Spinal cord (tissue), 10 donors: ENCODE measurements around the gene SLC2A9. TPM values are rescaled to one million over a fixed set of nuclear protein-coding genes. Genes with fewer than 3 reads are reported as not detected.
"Not testable (repeated sequence)": the region's sequence is repeated elsewhere in the genome, so short reads cannot be mapped to it uniquely, and the experiment has no call there.

Experiments
- DNase-seq, 6 donors: peaks; one replicate each; pipeline versions ENCODE4 v3.0.0 to v3.0.0-alpha.2; 2013 to 2015; ENCODE audit warnings: low spot score in 6 of 6, low read depth in 4 of 6
- H3K27ac ChIP-seq: one replicate; pipeline ENCODE4 v1.5.1; 2013; ENCODE audit warnings: low read depth, low read length, control low read depth
- H3K27me3 ChIP-seq: one replicate; pipeline ENCODE4 v1.6.1; 2013; ENCODE audit warnings: low read length; ENCODE audit not compliant: control insufficient read depth, insufficient read depth
- H3K36me3 ChIP-seq: one replicate; pipeline ENCODE4 v1.6.1; 2013; ENCODE audit warnings: low read length; ENCODE audit not compliant: control insufficient read depth, insufficient read depth
- H3K4me1 ChIP-seq: one replicate; pipeline ENCODE4 v1.6.1; 2013; ENCODE audit warnings: low read length; ENCODE audit not compliant: control insufficient read depth, insufficient read depth
- H3K4me3 ChIP-seq: one replicate; pipeline ENCODE4 v1.5.1; 2013; ENCODE audit warnings: low read depth, low read length, control low read depth
- H3K9me3 ChIP-seq: one replicate; pipeline ENCODE4 v1.6.1; 2013; ENCODE audit warnings: low read length; ENCODE audit not compliant: control insufficient read depth, insufficient read depth
- WGBS: methylation state at CpG from one replicate; pipeline ENCODE4 v1.1.5; 2013; ENCODE audit warnings: missing lambda C conversion rate; ENCODE audit not compliant: insufficient coverage; 5-methylcytosine and 5-hydroxymethylcytosine counted together
- polyA plus RNA-seq, 2 donors: library from polyadenylated mRNA; unstranded; fragments of 120-200 nt; gene quantifications; one replicate each; pipeline ENCODE4 v1.2.1, GENCODE V29; 2013; ENCODE audit not compliant: insufficient read length in 2 of 2
- total RNA-seq, 2 donors: library from RNA; depleted of rRNA in 1 of 2; stranded (reverse); fragments of 120-200 nt in 1 of 2; fragments of >200 nt in 1 of 2; gene quantifications; one replicate each; pipeline versions ENCODE4 v1.2.3 to v1.2.4, GENCODE V29; 2013 to 2014
- donor health status: healthy.

Gene SLC2A9
- total and polyA plus RNA-seq, 4 donors, result 2.0 to 4.4 (median 3.7) TPM

GRCh38 chr4:9808077-9808476 lies 213.2 kb downstream of the SLC2A9 start:
- Histone ChIP-seq H3K4me3 (no peak overlapping the region), H3K27me3 (no peaks in the 10 kb centered on the region), H3K27ac (no peak overlapping the region), H3K4me1 (no peaks in the 10 kb centered on the region), H3K36me3 (no peaks in the 10 kb centered on the region), H3K9me3 (no peaks in the 10 kb centered on the region)
- DNase-seq, result no peak
- 58% methylated on average over 1 of the region's 5 CpGs for WGBS

DNA sequence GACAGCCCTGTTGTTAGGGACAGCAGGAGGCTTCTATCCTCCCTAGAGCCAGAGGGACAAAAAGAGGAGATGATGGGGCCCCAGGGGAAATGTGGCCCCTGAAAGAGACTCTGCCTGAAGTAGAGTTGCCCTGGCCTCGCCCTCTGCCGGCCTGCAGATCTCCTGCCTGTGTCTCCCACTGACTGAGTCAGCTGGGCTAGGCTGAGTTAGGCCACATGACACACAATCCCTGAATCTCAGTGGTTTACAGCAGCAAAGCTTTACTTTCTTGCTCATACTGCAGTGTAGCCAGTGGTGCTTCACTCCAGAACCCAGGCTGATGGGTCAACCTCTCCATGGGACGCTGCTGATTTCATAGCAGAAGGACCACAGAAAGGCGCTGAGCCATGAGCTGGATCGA lies 216.4 kb downstream of the SLC2A9 start:
- no peak overlapping the region for H3K4me3 ChIP-seq
- H3K27ac ChIP-seq, result no peak overlapping the region
- no peaks in the 10 kb centered on the region for H3K27me3 ChIP-seq
- DNase-seq, result no peak
- H3K9me3 ChIP-seq, result no peaks in the 10 kb centered on the region
- 80% methylated on average over 5 of the region's 5 CpGs for WGBS
- H3K36me3 ChIP-seq, result no peaks in the 10 kb centered on the region
- peaks cover 12% of the 10 kb centered on the region for H3K4me1 ChIP-seq

GRCh38 chr4:9800848-9801247 lies 220.4 kb downstream of the SLC2A9 start:
- Histone ChIP-seq H3K4me3 (no peak overlapping the region), H3K27ac (no peak overlapping the region), H3K27me3 (no peaks in the 10 kb centered on the region), H3K9me3 (no peaks in the 10 kb centered on the region), H3K4me1 (peaks cover 12% of the 10 kb centered on the region), H3K36me3 (no peaks in the 10 kb centered on the region)
- DNase-seq, result peak; percentile 12 to 83 (median 40)
- WGBS, result 26% methylated on average over 3 of the region's 4 CpGs

- not testable (repeated sequence) for H3K27ac ChIP-seq, DNase-seq
- no CpG with 5 or more reads among the region's 2 CpGs for WGBS
These were observed 224.7 kb downstream of the SLC2A9 start for GRCh38 chr4:9796641-9797040.

DNA sequence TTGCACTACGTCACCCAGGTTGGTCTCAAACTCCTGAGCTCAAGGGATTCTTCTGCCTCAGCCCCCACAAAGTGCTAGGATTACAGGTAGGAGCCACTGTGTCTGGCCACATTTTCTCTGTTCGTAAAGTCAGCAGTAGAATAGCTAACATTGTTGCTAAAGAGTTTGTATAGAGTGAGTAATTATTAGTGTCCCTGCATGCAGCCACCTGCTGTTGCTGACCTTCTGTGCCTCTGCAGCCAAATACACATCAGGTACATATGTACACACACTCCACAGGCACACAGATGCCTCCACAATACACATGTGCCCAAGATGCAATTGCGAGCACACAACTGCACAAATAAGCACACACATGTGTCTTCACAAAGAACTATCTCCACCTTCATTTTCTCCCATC lies 228.9 kb downstream of the SLC2A9 start:
- Histone ChIP-seq H3K27me3 (no peaks in the 10 kb centered on the region), H3K4me3 (no peak overlapping the region), H3K36me3 (no peaks in the 10 kb centered on the region), H3K9me3 (no peaks in the 10 kb centered on the region), H3K4me1 (no peaks in the 10 kb centered on the region), H3K27ac (no peak overlapping the region)
- WGBS, result 86% methylated on average over 1 of the region's 3 CpGs
- DNase-seq, result no peak

More at GRCh38 chr4:9796641-9797040, 224.7 kb downstream of the SLC2A9 start:
- H3K36me3 ChIP-seq, H3K4me1 ChIP-seq, H3K4me3 ChIP-seq, H3K27me3 ChIP-seq, H3K9me3 ChIP-seq: not testable (repeated sequence)

- not testable (repeated sequence) for H3K27ac ChIP-seq, H3K9me3 ChIP-seq, H3K4me3 ChIP-seq, H3K36me3 ChIP-seq, DNase-seq
- Histone ChIP-seq H3K27me3 (peaks cover 12% of the 10 kb centered on the region), H3K4me1 (peaks cover 14% of the 10 kb centered on the region)
- 41% methylated on average over 4 of the region's 5 CpGs for WGBS
These were observed 235.4 kb downstream of the SLC2A9 start for GRCh38 chr4:9785891-9786290.

DNA sequence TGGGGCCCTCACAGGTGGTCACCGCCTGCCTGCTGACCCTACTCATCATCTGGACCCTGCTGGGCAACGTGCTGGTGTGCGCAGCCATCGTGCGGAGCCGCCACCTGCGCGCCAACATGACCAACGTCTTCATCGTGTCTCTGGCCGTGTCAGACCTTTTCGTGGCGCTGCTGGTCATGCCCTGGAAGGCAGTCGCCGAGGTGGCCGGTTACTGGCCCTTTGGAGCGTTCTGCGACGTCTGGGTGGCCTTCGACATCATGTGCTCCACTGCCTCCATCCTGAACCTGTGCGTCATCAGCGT lies 239.2 kb downstream of the SLC2A9 start:
- no peak for DNase-seq
- WGBS, result 50% methylated on average over 22 of the region's 22 CpGs
- no peak overlapping the region for H3K4me3 ChIP-seq
- H3K4me1 ChIP-seq, result peaks cover 14% of the 10 kb centered on the region
- H3K27ac ChIP-seq, result no peak overlapping the region
- peaks cover 14% of the 10 kb centered on the region for H3K27me3 ChIP-seq
- H3K9me3 ChIP-seq, result no peaks in the 10 kb centered on the region
- no peaks in the 10 kb centered on the region for H3K36me3 ChIP-seq

GRCh38 chr4:9781343-9782135 lies 239.8 kb downstream of the SLC2A9 start, which contains the start of gene DRD5:
DRD5 (plus strand) TSS chr4:9781634; CDS start chr4:9782030, 396 bp downstream.
- WGBS, result 2% methylated on average over 78 of the region's 78 CpGs
- Histone ChIP-seq H3K27me3 (peaks cover 14% of the 10 kb centered on the region), H3K36me3 (no peaks in the 10 kb centered on the region), H3K4me1 (peaks cover 14% of the 10 kb centered on the region), H3K4me3 (peak within 1 kb of the TSS; percentile 9), H3K27ac (no peak within 1 kb of the TSS), H3K9me3 (no peaks in the 10 kb centered on the region)
- DNase-seq, result peak in 2 of 6 donors; percentile 36 to 63
